Stimulated activated CD4-positive, alpha-beta T cell treated with anti-CD3 and anti-CD28 coated beads, Interleukin-12 subunit alpha, Interleukin-12 subunit beta, amount 100 ng/mL, for 24 hours (primary cell): ENCODE data around the gene SLC20A1.
A peak's percentile ranks its signal among the peaks of the same experiment; 100 is the strongest.
"Not testable (repeated sequence)": the region's sequence is repeated elsewhere in the genome, so short reads cannot be mapped to it uniquely, and the experiment has no call there.

Experiments used
- DNase-seq, 2 experiments: peaks; one replicate each; pipeline ENCODE4 v3.0.0-alpha.2; 2020; ENCODE audit warnings: low read depth in 2 of 2

SLC20A1 gene

GRCh38 chr2:112646102-112646719 lies 472 bp downstream of the SLC20A1 start:
- peak in 1 of 2 experiments; percentile 41 for DNase-seq

- no peak for DNase-seq
Measured at GRCh38 chr2:112646791-112647689, 1.3 kb downstream of the SLC20A1 start.

- DNase-seq, result no peak
Measured at GRCh38 chr2:112648081-112648480, 2.3 kb downstream of the SLC20A1 start.

- no peak for DNase-seq
Measured at GRCh38 chr2:112656679-112657078, 10.9 kb downstream of the SLC20A1 start.

- DNase-seq, result no peak
Measured at GRCh38 chr2:112658301-112658700, 12.6 kb downstream of the SLC20A1 start.

GRCh38 chr2:112658839-112659667 lies 13.3 kb downstream of the SLC20A1 start:
- no peak for DNase-seq

GRCh38 chr2:112660138-112660537 lies 14.4 kb downstream of the SLC20A1 start:
- DNase-seq, result no peak

- no peak for DNase-seq
Measured at GRCh38 chr2:112661656-112662305, 16.0 kb downstream of the SLC20A1 start.

GRCh38 chr2:112662704-112663103 lies 17.0 kb downstream of the SLC20A1 start:
- DNase-seq, result no peak

GRCh38 chr2:112664689-112665088 lies 18.9 kb downstream of the SLC20A1 start:
- no peak for DNase-seq

- no peak for DNase-seq
Measured at GRCh38 chr2:112665113-112665780, 19.5 kb downstream of the SLC20A1 start.

- no peak for DNase-seq
Measured at GRCh38 chr2:112666761-112667122, 21.0 kb downstream of the SLC20A1 start.

GRCh38 chr2:112667540-112667939 lies 21.8 kb downstream of the SLC20A1 start:
- DNase-seq, result not testable (repeated sequence)

- no peak for DNase-seq
Measured at GRCh38 chr2:112669667-112670066, 23.9 kb downstream of the SLC20A1 start.

GRCh38 chr2:112670252-112671022 lies 24.7 kb downstream of the SLC20A1 start:
- DNase-seq, result no peak

- DNase-seq, result no peak
Measured at GRCh38 chr2:112671801-112672200, 26.1 kb downstream of the SLC20A1 start.

- DNase-seq, result no peak
Measured at GRCh38 chr2:112673008-112673407, 27.3 kb downstream of the SLC20A1 start.

GRCh38 chr2:112674229-112674628 lies 28.5 kb downstream of the SLC20A1 start:
- DNase-seq, result no peak

GRCh38 chr2:112679484-112679883 lies 33.7 kb downstream of the SLC20A1 start:
- no peak for DNase-seq

- no peak for DNase-seq
Measured at GRCh38 chr2:112680666-112681101, 34.9 kb downstream of the SLC20A1 start.
